SH-SY5Y (cell line): Measurements from ENCODE around the gene LRRC4C.

Experiments used
- GATA2 ChIP-seq: IDR thresholded peaks from 2 replicates; pipeline ENCODE4 v1.6.1; 2011; ENCODE audit warnings: mild to moderate bottlenecking, low read depth, low read length
- GATA3 ChIP-seq: IDR thresholded peaks from 2 replicates; pipeline ENCODE4 v1.6.1; 2011; ENCODE audit warnings: low read depth, mild to moderate bottlenecking, low read length, moderate library complexity

GRCh38 chr11:40140560-40140959 is 1318.9 kb downstream of the LRRC4C start:
- no peak for TF ChIP-seq GATA2
- TF ChIP-seq GATA3: no peak
